Measurements from ENCODE around the gene ACCSL.

ACCSL gene

DNA sequence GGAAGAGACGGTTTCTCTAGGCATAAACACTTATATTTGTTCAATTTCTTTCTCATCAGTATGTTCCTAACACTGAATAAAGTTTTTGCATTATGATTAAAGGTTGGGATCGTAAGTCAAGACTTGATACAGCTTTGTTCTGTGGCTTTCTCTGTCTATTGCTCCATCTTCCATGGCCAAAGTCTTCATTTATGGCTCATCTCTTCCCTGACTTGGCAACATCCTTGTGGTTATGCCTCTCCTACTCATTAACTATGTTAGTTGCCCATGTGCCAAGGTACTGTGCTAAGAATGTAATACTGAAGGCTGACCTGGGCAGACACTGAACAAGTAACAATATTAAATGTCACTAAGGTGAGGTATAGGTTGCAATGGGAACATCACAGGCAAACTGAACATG, 1.6 kb upstream of the ACCSL start:
- ChIA-PET CTCF (interaction anchor here (1.3 kb wide), 1 partner anchor 9 kb away, joined by 3 read pairs; no protein-coding TSS in a partner anchor), POLR2A (no interaction called here)
- DNase-seq (ENCODE audit: extremely low spot score): no peak
- TF ChIP-seq, protein P1, sequence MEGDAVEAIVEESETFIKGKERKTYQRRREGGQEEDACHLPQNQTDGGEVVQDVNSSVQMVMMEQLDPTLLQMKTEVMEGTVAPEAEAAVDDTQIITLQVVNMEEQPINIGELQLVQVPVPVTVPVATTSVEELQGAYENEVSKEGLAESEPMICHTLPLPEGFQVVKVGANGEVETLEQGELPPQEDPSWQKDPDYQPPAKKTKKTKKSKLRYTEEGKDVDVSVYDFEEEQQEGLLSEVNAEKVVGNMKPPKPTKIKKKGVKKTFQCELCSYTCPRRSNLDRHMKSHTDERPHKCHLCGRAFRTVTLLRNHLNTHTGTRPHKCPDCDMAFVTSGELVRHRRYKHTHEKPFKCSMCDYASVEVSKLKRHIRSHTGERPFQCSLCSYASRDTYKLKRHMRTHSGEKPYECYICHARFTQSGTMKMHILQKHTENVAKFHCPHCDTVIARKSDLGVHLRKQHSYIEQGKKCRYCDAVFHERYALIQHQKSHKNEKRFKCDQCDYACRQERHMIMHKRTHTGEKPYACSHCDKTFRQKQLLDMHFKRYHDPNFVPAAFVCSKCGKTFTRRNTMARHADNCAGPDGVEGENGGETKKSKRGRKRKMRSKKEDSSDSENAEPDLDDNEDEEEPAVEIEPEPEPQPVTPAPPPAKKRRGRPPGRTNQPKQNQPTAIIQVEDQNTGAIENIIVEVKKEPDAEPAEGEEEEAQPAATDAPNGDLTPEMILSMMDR (IDR thresholded peaks at IDR 0.05; ENCODE audit: control extremely low read depth, extremely low read depth, low read depth, missing control alignments): no peak

DNA sequence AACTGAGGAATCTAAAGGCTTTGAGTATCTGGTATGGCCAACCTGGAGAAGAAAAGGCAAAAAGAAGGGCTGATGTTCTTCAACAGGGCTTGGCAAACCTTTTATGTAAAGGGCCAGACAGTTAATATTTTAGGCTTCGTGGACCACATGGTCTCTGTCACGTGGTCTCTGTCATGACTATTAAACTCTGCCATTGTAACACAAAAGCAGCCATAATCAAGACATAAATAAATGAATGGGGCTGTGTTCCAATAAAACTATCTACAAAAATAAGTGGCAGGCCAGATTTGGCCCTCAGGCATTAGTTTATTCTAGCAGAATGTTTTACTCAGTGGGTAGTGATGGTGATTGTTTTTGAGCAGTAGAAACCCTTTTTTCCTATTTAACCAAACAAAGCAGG, 483 bp upstream of the ACCSL start:
- CTCF ChIA-PET: interaction anchor here (2.7 kb wide), 1 partner anchor 11 kb away, joined by 8 read pairs; no protein-coding TSS in a partner anchor
- POLR2A ChIA-PET: no interaction called here
- DNase-seq (ENCODE audit: extremely low spot score): no peak
- TF ChIP-seq, protein P1 (IDR thresholded peaks at IDR 0.05; ENCODE audit: control extremely low read depth, extremely low read depth, low read depth, missing control alignments): no peak

DNA sequence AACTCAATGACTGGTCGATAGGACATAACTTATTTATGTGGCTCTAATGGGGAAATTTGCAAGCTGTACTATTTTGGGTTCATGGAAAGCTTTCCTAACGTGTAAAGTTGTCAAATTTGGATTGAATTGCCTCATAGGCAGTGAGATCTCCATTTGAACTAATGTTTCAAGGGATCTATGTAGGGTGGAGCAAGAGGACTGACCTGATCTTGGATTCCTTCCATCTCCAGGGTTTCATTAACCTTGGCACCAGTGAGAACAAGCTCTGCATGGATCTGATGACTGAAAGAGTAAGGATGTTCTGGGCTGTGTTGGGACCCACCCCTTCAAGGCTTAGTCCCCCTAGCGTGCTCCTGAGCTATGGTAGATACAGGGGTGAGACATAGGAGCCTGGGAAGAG, 2.1 kb downstream of the ACCSL start:
- ChIA-PET POLR2A (no interaction called here), CTCF (interaction anchor here (0.9 to 2.7 kb wide), 4 partner anchors 8 to 14 kb away, joined by 3 to 8 read pairs (median 4); no protein-coding TSS in a partner anchor)
- TF ChIP-seq, protein P1 (IDR thresholded peaks at IDR 0.05; ENCODE audit: control extremely low read depth, extremely low read depth, low read depth, missing control alignments): no peak
- no peak for DNase-seq (ENCODE audit: extremely low spot score)

DNA sequence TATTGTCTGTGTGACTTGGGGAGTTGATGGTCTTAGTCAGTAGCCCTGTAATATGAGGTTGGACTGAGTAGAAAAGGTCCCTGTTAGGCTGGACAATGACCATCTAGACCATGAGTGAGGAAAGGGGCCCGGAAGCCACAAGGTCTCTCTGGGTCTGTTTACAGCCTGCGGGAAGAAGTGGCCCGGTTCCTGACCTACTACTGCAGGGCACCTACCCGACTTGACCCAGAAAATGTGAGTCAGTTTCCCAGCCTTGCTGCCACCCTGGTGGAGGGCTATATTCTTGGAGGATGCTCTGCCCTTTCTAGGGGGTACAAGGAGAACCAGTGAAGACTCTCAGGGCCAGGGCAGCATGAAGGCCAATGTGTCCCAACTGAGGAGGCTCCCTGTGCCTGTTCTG, 3.4 kb downstream of the ACCSL start:
- CTCF ChIA-PET: no interaction called here
- TF ChIP-seq, protein P1 (IDR thresholded peaks at IDR 0.05; ENCODE audit: control extremely low read depth, extremely low read depth, low read depth, missing control alignments): no peak
- DNase-seq (ENCODE audit: extremely low spot score): no peak
- POLR2A ChIA-PET: no interaction called here

DNA sequence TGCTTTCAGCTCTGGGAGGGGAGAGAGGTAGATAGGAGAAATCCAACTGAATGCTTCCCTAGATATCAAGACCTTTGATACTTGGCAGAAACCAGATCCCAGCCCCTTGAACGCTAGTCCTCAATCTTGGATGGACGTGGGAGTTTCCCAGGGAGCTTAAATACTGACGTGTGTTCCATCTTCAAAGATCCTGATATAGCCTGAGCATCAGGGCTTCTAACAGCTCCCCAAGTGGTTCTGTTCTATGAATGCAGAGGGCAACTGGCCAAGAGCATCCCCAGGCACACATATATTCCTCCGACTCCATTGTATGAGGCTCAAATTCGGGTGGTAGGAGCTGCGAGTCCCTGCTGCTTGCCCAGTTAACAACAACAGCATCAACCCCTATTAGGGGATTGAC, 9.6 kb downstream of the ACCSL start:
- TF ChIP-seq, protein P1 (IDR thresholded peaks at IDR 0.05; ENCODE audit: control extremely low read depth, extremely low read depth, low read depth, missing control alignments): no peak
- POLR2A ChIA-PET: no interaction called here
- no peak for DNase-seq (ENCODE audit: extremely low spot score)
- CTCF ChIA-PET: interaction anchor here (0.8 to 2.6 kb wide), 6 partner anchors 9 to 228 kb away, joined by 3 to 8 read pairs (median 4); partner anchors contain the start of gene ACCSL

DNA sequence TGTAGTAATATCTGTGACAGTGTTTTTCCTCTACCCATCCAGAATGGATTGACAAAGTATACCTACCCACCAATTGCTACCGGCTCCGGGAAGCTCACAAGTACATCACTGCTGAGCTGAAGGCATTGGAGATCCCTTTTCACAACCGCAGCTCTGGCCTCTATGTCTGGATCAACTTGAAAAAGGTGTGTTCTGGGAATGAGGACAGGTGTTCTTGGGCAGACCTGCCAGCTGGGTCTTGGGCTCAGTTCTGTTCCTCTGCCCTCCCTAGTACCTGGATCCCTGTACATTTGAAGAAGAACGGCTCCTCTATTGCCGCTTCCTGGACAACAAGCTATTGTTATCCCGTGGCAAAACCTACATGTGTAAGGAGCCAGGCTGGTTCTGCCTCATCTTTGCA, 10.5 kb downstream of the ACCSL start:
- POLR2A ChIA-PET: no interaction called here
- CTCF ChIA-PET: interaction anchor here (1.2 to 2.6 kb wide), 3 partner anchors 8 to 12 kb away, joined by 4 to 8 read pairs (median 4); partner anchors contain the start of gene ACCSL
- TF ChIP-seq, protein P1 (IDR thresholded peaks at IDR 0.05; ENCODE audit: control extremely low read depth, extremely low read depth, low read depth, missing control alignments): no peak
- DNase-seq (ENCODE audit: extremely low spot score): no peak
